ENCODE measurements around the gene GPR107. TPM values are rescaled to one million over a fixed set of nuclear protein-coding genes. Genes with fewer than 3 reads are reported as not detected.
A peak's percentile ranks its signal among the peaks of the same experiment; 100 is the strongest.

GPR107 gene
- total and polyA plus RNA-seq, 3 donors from 2014 or later: 41.1 to 53.4 (median 49.1) TPM

GRCh38 chr9:130182381-130182909, 128.7 kb downstream of the GPR107 start:
- H3K27ac ChIP-seq: no peak overlapping the region
- WGBS, 2 donors: 91 to 97% methylated on average over 9 to 17 of the region's 17 CpGs
- peaks cover 11% of the 10 kb centered on the region for H3K4me1 ChIP-seq
- no peak for TF ChIP-seq CTCF (IDR thresholded peaks at IDR 0.05)
- no peak for TF ChIP-seq POLR2A (IDR thresholded peaks at IDR 0.05)
- intact Hi-C loops (cut with DNase I; ENCODE audit: low total_unique reads): no loop called here
- H3K4me3 ChIP-seq: no peak overlapping the region
- no peaks in the 10 kb centered on the region for H3K27me3 ChIP-seq
- H3K36me3 ChIP-seq (ENCODE audit: low read depth, missing control alignments): no peaks in the 10 kb centered on the region
- DNase-seq: no peak
- no peaks in the 10 kb centered on the region for H3K9me3 ChIP-seq

GRCh38 chr9:130183133-130183762, 129.5 kb downstream of the GPR107 start:
- Histone ChIP-seq H3K36me3 (ENCODE audit: low read depth, missing control alignments) (no peaks in the 10 kb centered on the region), H3K27ac (no peak overlapping the region), H3K4me1 (peaks cover 11% of the 10 kb centered on the region), H3K27me3 (no peaks in the 10 kb centered on the region), H3K4me3 (no peak overlapping the region), H3K9me3 (no peaks in the 10 kb centered on the region)
- no peak for DNase-seq
- 41 to 66% methylated on average over 5 to 7 of the region's 7 CpGs for WGBS, 2 donors
- no peak for TF ChIP-seq POLR2A (IDR thresholded peaks at IDR 0.05)
- intact Hi-C loops (cut with DNase I; ENCODE audit: low total_unique reads): no loop called here

GRCh38 chr9:130185017-130185416, 131.3 kb downstream of the GPR107 start:
- TF ChIP-seq CTCF (IDR thresholded peaks at IDR 0.05) (no peak), POLR2A (IDR thresholded peaks at IDR 0.05) (no peak)
- Histone ChIP-seq H3K4me1 (peaks cover 11% of the 10 kb centered on the region), H3K9me3 (no peaks in the 10 kb centered on the region), H3K36me3 (ENCODE audit: low read depth, missing control alignments) (no peaks in the 10 kb centered on the region), H3K27me3 (no peaks in the 10 kb centered on the region), H3K27ac (no peak overlapping the region), H3K4me3 (no peak overlapping the region)
- 66 to 82% methylated on average over 10 to 15 of the region's 15 CpGs for WGBS, 2 donors
- intact Hi-C loops (cut with DNase I; ENCODE audit: low total_unique reads): no loop called here
- no peak for DNase-seq

- Histone ChIP-seq H3K36me3 (ENCODE audit: low read depth, missing control alignments) (no peaks in the 10 kb centered on the region), H3K9me3 (no peaks in the 10 kb centered on the region), H3K27me3 (no peaks in the 10 kb centered on the region), H3K4me1 (peaks cover 11% of the 10 kb centered on the region), H3K27ac (peak overlapping the region in 1 of 2 donors; percentile 21), H3K4me3 (no peak overlapping the region)
- intact Hi-C loops (cut with DNase I; ENCODE audit: low total_unique reads): no loop called here
- 54 to 58% methylated on average over 14 to 17 of the region's 17 CpGs for WGBS, 2 donors
- no peak for TF ChIP-seq POLR2A (IDR thresholded peaks at IDR 0.05)
- no peak for TF ChIP-seq CTCF (IDR thresholded peaks at IDR 0.05)
- no peak for DNase-seq
Observed at GRCh38 chr9:130185490-130186031, 131.9 kb downstream of the GPR107 start.

GRCh38 chr9:130186051-130186450, 132.3 kb downstream of the GPR107 start:
- intact Hi-C loops (cut with DNase I; ENCODE audit: low total_unique reads): no loop called here
- no peaks in the 10 kb centered on the region for H3K9me3 ChIP-seq
- DNase-seq: no peak
- peak overlapping the region in 1 of 2 donors; percentile 21 for H3K27ac ChIP-seq
- no peak overlapping the region for H3K4me3 ChIP-seq
- TF ChIP-seq POLR2A (IDR thresholded peaks at IDR 0.05): no peak
- no peak for TF ChIP-seq CTCF (IDR thresholded peaks at IDR 0.05)
- no peaks in the 10 kb centered on the region for H3K36me3 ChIP-seq (ENCODE audit: low read depth, missing control alignments)
- H3K27me3 ChIP-seq: no peaks in the 10 kb centered on the region
- H3K4me1 ChIP-seq: peaks cover 11% of the 10 kb centered on the region
- WGBS, 2 donors: 63 to 67% methylated on average over 6 of the region's 6 CpGs
